Measurements from ENCODE around the gene NOTCH4. TPM values are rescaled to one million over a fixed set of nuclear protein-coding genes. Genes with fewer than 3 reads are reported as not detected.
A peak's percentile ranks its signal among the peaks of the same experiment; 100 is the strongest.
"Not testable (repeated sequence)": the region's sequence is repeated elsewhere in the genome, so short reads cannot be mapped to it uniquely, and the experiment has no call there.

NOTCH4 gene
- polyA plus RNA-seq, 4 donors = 1.1 to 15.2 (median 4.6) TPM

- H3K9me3 ChIP-seq (ENCODE audit: control insufficient read depth in 2 of 2, insufficient read depth in 1 of 2, low read depth in 1 of 2, low read length in 1 of 2); FAIRE-seq; H3K27me3 ChIP-seq (ENCODE audit: control insufficient read depth in 3 of 3, insufficient read depth in 3 of 3, low read length in 3 of 3); H3K4me3 ChIP-seq (ENCODE audit: low read depth in 1 of 3, low read length in 3 of 3): not testable (repeated sequence)
- peak overlapping the region in 2 of 3 donors; percentile 48 to 60 for H3K27ac ChIP-seq (ENCODE audit: low read depth in 1 of 3, low read length in 2 of 3)
- peaks cover 6 to 71% (median 9%) of the 10 kb centered on the region in 3 donors for H3K36me3 ChIP-seq (ENCODE audit: control insufficient read depth in 3 of 3, insufficient read depth in 2 of 3, low read depth in 1 of 3, low read length in 3 of 3)
- peak; percentile 65 to 75 for DNase-seq
- WGBS, 3 donors = 9 to 27% (median 19%) methylated on average over 11 of the region's 11 CpGs
- peaks cover 3 to 29% (median 11%) of the 10 kb centered on the region in 3 donors for H3K4me1 ChIP-seq (ENCODE audit: control insufficient read depth in 3 of 3, insufficient read depth in 2 of 3, low read depth in 1 of 3, low read length in 2 of 3)
Observed at GRCh38 chr6:32185681-32186131, 38.2 kb downstream of the NOTCH4 start.

GRCh38 chr6:32184084-32184640 lies 39.7 kb downstream of the NOTCH4 start, which contains the start of gene AGER:
TSS of gene AGER (minus strand) at chr6:32184253. CDS start at chr6:32184222, 31 bp downstream.
- Histone ChIP-seq H3K36me3 (ENCODE audit: control insufficient read depth in 3 of 3, insufficient read depth in 2 of 3, low read depth in 1 of 3, low read length in 3 of 3) (peaks cover 6 to 78% (median 9%) of the 10 kb centered on the region in 3 donors), H3K4me1 (ENCODE audit: control insufficient read depth in 3 of 3, insufficient read depth in 2 of 3, low read depth in 1 of 3, low read length in 2 of 3) (peaks cover 3 to 34% (median 11%) of the 10 kb centered on the region in 3 donors), H3K4me3 (ENCODE audit: low read depth in 1 of 3, low read length in 3 of 3) (no peak within 1 kb of the TSS), H3K27ac (ENCODE audit: low read depth in 1 of 3, low read length in 2 of 3) (peak within 1 kb of the TSS in 1 of 3 donors; percentile 39), H3K9me3 (ENCODE audit: control insufficient read depth in 2 of 2, insufficient read depth in 1 of 2, low read depth in 1 of 2, low read length in 1 of 2) (no peaks in the 10 kb centered on the region), H3K27me3 (ENCODE audit: control insufficient read depth in 3 of 3, insufficient read depth in 3 of 3, low read length in 3 of 3) (no peaks in the 10 kb centered on the region)
- FAIRE-seq (no peak), DNase-seq (no peak)
- 71 to 81% (median 78%) methylated on average over 6 of the region's 6 CpGs for WGBS, 3 donors

DNA sequence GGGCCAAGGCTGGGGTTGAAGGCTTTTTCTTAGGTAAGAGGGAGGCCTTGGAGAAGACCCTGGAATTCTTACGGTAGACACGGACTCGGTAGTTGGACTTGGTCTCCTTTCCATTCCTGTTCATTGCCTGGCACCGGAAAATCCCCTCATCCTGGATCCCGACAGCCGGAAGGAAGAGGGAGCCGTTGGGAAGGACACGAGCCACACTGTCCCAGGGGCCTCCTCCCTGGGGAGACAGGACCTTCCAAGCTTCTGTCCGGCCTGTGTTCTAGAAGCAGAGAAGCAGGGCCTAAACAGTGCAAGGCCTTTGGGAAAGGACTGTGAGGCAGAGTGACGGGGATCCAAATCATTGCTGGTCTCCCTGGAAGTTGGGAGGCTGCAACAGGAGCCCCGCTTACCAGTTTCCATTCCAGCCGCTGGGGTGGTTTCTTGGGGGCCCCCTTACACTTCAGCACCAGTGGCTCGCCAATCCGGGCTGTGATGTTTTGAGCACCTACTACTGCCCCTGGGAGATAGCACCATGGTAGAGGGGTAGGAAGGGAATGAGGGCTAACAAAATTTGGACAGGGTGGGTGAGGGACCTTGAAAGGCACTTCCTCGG lies 40.3 kb downstream of the NOTCH4 start:
- Histone ChIP-seq H3K9me3 (ENCODE audit: control insufficient read depth in 2 of 2, insufficient read depth in 1 of 2, low read depth in 1 of 2, low read length in 1 of 2) (no peaks in the 10 kb centered on the region), H3K36me3 (ENCODE audit: control insufficient read depth in 3 of 3, insufficient read depth in 2 of 3, low read depth in 1 of 3, low read length in 3 of 3) (peaks cover 6 to 73% (median 9%) of the 10 kb centered on the region in 3 donors), H3K27ac (ENCODE audit: low read depth in 1 of 3, low read length in 2 of 3) (peak overlapping the region in 1 of 3 donors; percentile 32), H3K4me1 (ENCODE audit: control insufficient read depth in 3 of 3, insufficient read depth in 2 of 3, low read depth in 1 of 3, low read length in 2 of 3) (peaks cover 0 to 28% (median 9%) of the 10 kb centered on the region in 3 donors), H3K27me3 (ENCODE audit: control insufficient read depth in 3 of 3, insufficient read depth in 3 of 3, low read length in 3 of 3) (no peaks in the 10 kb centered on the region), H3K4me3 (ENCODE audit: low read depth in 1 of 3, low read length in 3 of 3) (no peak overlapping the region)
- 77 to 84% (median 82%) methylated on average over 15 of the region's 15 CpGs for WGBS, 3 donors
- FAIRE-seq (no peak), DNase-seq (no peak)

- peak overlapping the region in 1 of 3 donors; percentile 33 for H3K27ac ChIP-seq (ENCODE audit: low read depth in 1 of 3, low read length in 2 of 3)
- FAIRE-seq = no peak
- DNase-seq = no peak
- H3K27me3 ChIP-seq (ENCODE audit: control insufficient read depth in 3 of 3, insufficient read depth in 3 of 3, low read length in 3 of 3) = no peaks in the 10 kb centered on the region
- H3K9me3 ChIP-seq (ENCODE audit: control insufficient read depth in 2 of 2, insufficient read depth in 1 of 2, low read depth in 1 of 2, low read length in 1 of 2) = no peaks in the 10 kb centered on the region
- H3K4me1 ChIP-seq (ENCODE audit: control insufficient read depth in 3 of 3, insufficient read depth in 2 of 3, low read depth in 1 of 3, low read length in 2 of 3) = peaks cover 0 to 27% (median 7%) of the 10 kb centered on the region in 3 donors
- no peak overlapping the region for H3K4me3 ChIP-seq (ENCODE audit: low read depth in 1 of 3, low read length in 3 of 3)
- peaks cover 6 to 68% (median 9%) of the 10 kb centered on the region in 3 donors for H3K36me3 ChIP-seq (ENCODE audit: control insufficient read depth in 3 of 3, insufficient read depth in 2 of 3, low read depth in 1 of 3, low read length in 3 of 3)
- 68 to 78% (median 78%) methylated on average over 3 of the region's 3 CpGs for WGBS, 3 donors
Observed at GRCh38 chr6:32183030-32183429, 40.8 kb downstream of the NOTCH4 start.

DNA sequence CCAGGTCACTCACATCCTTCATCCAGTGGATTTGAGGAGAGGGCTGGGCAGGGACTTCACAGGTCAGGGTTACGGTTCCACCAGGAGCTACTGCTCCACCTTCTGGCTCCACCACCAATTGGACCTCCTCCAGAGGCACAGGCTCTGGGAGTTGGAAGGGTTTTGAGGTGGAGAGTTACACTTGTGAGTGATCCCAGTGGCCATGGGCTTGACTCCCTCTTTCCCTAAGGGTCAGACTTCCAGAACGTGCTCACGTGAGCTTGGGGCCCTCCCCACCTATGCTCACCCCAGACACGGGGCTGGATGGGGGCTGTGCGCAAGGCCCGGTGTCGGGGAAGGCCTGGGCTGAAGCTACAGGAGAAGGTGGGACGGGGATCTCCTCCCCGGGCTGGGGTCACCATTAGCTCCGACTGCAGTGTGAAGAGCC lies 41.3 kb downstream of the NOTCH4 start:
- peaks cover 6 to 63% (median 9%) of the 10 kb centered on the region in 3 donors for H3K36me3 ChIP-seq (ENCODE audit: control insufficient read depth in 3 of 3, insufficient read depth in 2 of 3, low read depth in 1 of 3, low read length in 3 of 3)
- DNase-seq (no peak), FAIRE-seq (no peak)
- peaks cover 0 to 22% (median 7%) of the 10 kb centered on the region in 3 donors for H3K4me1 ChIP-seq (ENCODE audit: control insufficient read depth in 3 of 3, insufficient read depth in 2 of 3, low read depth in 1 of 3, low read length in 2 of 3)
- H3K4me3 ChIP-seq (ENCODE audit: low read depth in 1 of 3, low read length in 3 of 3) = no peak overlapping the region
- peak overlapping the region in 1 of 3 donors; percentile 33 for H3K27ac ChIP-seq (ENCODE audit: low read depth in 1 of 3, low read length in 2 of 3)
- 84 to 90% (median 84%) methylated on average over 10 of the region's 10 CpGs for WGBS, 3 donors
- H3K9me3 ChIP-seq (ENCODE audit: control insufficient read depth in 2 of 2, insufficient read depth in 1 of 2, low read depth in 1 of 2, low read length in 1 of 2) = no peaks in the 10 kb centered on the region
- no peaks in the 10 kb centered on the region for H3K27me3 ChIP-seq (ENCODE audit: control insufficient read depth in 3 of 3, insufficient read depth in 3 of 3, low read length in 3 of 3)

GRCh38 chr6:32181915-32182529 lies 41.8 kb downstream of the NOTCH4 start:
- Histone ChIP-seq H3K9me3 (ENCODE audit: control insufficient read depth in 2 of 2, insufficient read depth in 1 of 2, low read depth in 1 of 2, low read length in 1 of 2) (no peaks in the 10 kb centered on the region), H3K27ac (ENCODE audit: low read depth in 1 of 3, low read length in 2 of 3) (peak overlapping the region in 1 of 3 donors; percentile 33), H3K4me1 (ENCODE audit: control insufficient read depth in 3 of 3, insufficient read depth in 2 of 3, low read depth in 1 of 3, low read length in 2 of 3) (peaks cover 0 to 24% (median 7%) of the 10 kb centered on the region in 3 donors), H3K4me3 (ENCODE audit: low read depth in 1 of 3, low read length in 3 of 3) (no peak overlapping the region), H3K27me3 (ENCODE audit: control insufficient read depth in 3 of 3, insufficient read depth in 3 of 3, low read length in 3 of 3) (no peaks in the 10 kb centered on the region), H3K36me3 (ENCODE audit: control insufficient read depth in 3 of 3, insufficient read depth in 2 of 3, low read depth in 1 of 3, low read length in 3 of 3) (peaks cover 6 to 57% (median 9%) of the 10 kb centered on the region in 3 donors)
- DNase-seq = no peak
- FAIRE-seq = no peak
- WGBS, 3 donors = 78 to 85% (median 81%) methylated on average over 10 of the region's 10 CpGs

DNA sequence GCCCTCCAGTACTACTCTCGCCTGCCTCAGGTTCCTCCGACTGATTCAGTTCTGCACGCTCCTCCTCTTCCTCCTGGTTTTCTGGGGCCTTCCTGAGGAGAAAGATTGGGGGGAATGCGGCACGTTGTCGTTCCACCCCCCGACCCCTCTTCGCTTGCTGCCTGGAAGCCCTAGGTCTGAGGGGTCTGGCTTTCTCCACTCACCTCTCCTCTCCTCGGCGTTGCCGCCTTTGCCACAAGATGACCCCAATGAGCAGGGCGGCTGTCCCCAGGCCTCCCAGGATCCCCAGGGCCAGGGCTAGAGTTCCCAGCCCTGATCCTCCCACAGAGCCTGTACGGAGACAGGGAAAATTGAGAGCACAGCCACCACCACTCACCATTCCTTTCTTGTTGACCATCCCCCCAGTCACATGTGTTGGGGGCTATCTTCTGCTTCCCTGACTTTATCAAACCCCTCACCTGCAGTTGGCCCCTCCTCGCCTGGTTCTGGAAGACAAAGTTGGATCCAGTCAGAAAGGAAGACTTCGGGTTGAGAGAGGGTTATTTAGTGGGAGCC lies 42.6 kb downstream of the NOTCH4 start:
- H3K4me1 ChIP-seq (ENCODE audit: control insufficient read depth in 3 of 3, insufficient read depth in 2 of 3, low read depth in 1 of 3, low read length in 2 of 3) = peaks cover 0 to 26% (median 13%) of the 10 kb centered on the region in 3 donors
- no peak overlapping the region for H3K27ac ChIP-seq (ENCODE audit: low read depth in 1 of 3, low read length in 2 of 3)
- no peaks in the 10 kb centered on the region for H3K27me3 ChIP-seq (ENCODE audit: control insufficient read depth in 3 of 3, insufficient read depth in 3 of 3, low read length in 3 of 3)
- 88 to 93% (median 93%) methylated on average over 15 of the region's 15 CpGs for WGBS, 3 donors
- no peak for DNase-seq
- H3K36me3 ChIP-seq (ENCODE audit: control insufficient read depth in 3 of 3, insufficient read depth in 2 of 3, low read depth in 1 of 3, low read length in 3 of 3) = peaks cover 5 to 49% (median 6%) of the 10 kb centered on the region in 3 donors
- no peak for FAIRE-seq
- H3K9me3 ChIP-seq (ENCODE audit: control insufficient read depth in 2 of 2, insufficient read depth in 1 of 2, low read depth in 1 of 2, low read length in 1 of 2) = no peaks in the 10 kb centered on the region
- no peak overlapping the region for H3K4me3 ChIP-seq (ENCODE audit: low read depth in 1 of 3, low read length in 3 of 3)

DNA sequence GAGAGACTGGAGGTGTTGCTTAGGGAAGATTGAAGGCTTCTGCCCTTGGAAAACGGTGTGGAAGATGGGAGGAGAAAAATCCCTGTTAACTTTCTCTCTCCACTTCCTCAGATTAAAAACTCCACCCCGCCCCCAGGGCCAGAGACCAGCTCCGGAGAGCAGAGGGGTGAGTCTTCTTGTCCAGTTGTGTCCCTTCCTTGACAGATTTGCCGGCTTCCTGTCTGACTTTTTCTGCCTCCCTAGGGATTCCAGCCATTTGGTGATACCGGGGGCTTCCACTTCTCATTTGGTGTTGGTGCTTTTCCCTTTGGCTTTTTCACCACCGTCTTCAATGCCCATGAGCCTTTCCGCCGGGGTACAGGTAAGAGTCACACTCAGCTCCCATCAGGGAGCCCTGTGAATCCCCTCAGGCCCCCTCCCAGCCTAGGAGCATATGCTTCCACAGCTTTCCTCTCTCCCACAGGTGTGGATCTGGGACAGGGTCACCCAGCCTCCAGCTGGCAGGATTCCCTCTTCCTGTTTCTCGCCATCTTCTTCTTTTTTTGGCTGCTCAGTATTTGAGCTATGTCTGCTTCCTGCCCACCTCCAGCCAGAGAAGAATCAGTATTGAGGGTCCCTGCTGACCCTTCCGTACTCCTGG lies 44.0 kb downstream of the NOTCH4 start:
- no peak for DNase-seq
- H3K36me3 ChIP-seq (ENCODE audit: control insufficient read depth in 3 of 3, insufficient read depth in 2 of 3, low read depth in 1 of 3, low read length in 3 of 3) = peaks cover 3 to 46% (median 6%) of the 10 kb centered on the region in 3 donors
- no peak for FAIRE-seq
- H3K27me3 ChIP-seq (ENCODE audit: control insufficient read depth in 3 of 3, insufficient read depth in 3 of 3, low read length in 3 of 3) = no peaks in the 10 kb centered on the region
- peaks cover 0 to 32% (median 15%) of the 10 kb centered on the region in 3 donors for H3K4me1 ChIP-seq (ENCODE audit: control insufficient read depth in 3 of 3, insufficient read depth in 2 of 3, low read depth in 1 of 3, low read length in 2 of 3)
- H3K27ac ChIP-seq (ENCODE audit: low read depth in 1 of 3, low read length in 2 of 3) = no peak overlapping the region
- WGBS, 3 donors = 66 to 78% (median 69%) methylated on average over 10 of the region's 10 CpGs
- H3K4me3 ChIP-seq (ENCODE audit: low read depth in 1 of 3, low read length in 3 of 3) = peak overlapping the region in 1 of 3 donors; percentile 82
- no peaks in the 10 kb centered on the region for H3K9me3 ChIP-seq (ENCODE audit: control insufficient read depth in 2 of 2, insufficient read depth in 1 of 2, low read depth in 1 of 2, low read length in 1 of 2)
